Measurements from ENCODE around the gene DAZ4. TPM values are rescaled to one million over a fixed set of nuclear protein-coding genes. Genes with fewer than 3 reads are reported as not detected.

Gene DAZ4
- total RNA-seq (2022; extraction: Qiagen RNA extraction): not detected in 5 replicates

GRCh38 chrY:24833619-24834018, at the start of gene DAZ4:
Gene DAZ4 (plus strand): TSS chrY:24833919. CDS start chrY:24834127, 208 bp downstream.

GRCh38 chrY:24813293-24813692, 20.4 kb upstream of the DAZ4 start, which contains the start of gene DAZ3:
Gene DAZ3 (minus strand): TSS chrY:24813393. CDS start chrY:24813185, 208 bp downstream.

Other genes starting within 250 kb of the DAZ4 start
- not detected in 5 replicates for gene BPY2B, start 215.9 kb upstream of the DAZ4 start, total RNA-seq (2022; extraction: Qiagen RNA extraction)
- not detected in 5 replicates for gene DAZ3, start 20.5 kb upstream of the DAZ4 start, total RNA-seq (2022; extraction: Qiagen RNA extraction)
- not detected in 5 replicates for gene BPY2C, start 218.2 kb downstream of the DAZ4 start, total RNA-seq (2022; extraction: Qiagen RNA extraction)